ENCODE data around the gene MED4.

GRCh38 chr13:48070942-48071341 is 24.0 kb downstream of the MED4 start:
- TF ChIP-seq CTCF (conservative IDR thresholded peaks at IDR 0.05 in 1 of 2, IDR thresholded peaks at IDR 0.05 in 1 of 2; ENCODE audit: low read depth in 1 of 2, low read length in 2 of 2): no peak
- TF ChIP-seq EZH2 (IDR thresholded peaks at IDR 0.05; ENCODE audit: low read length, missing control alignments): no peak
